ENCODE measurements around the gene PRLR. TPM values are rescaled to one million over a fixed set of nuclear protein-coding genes. Genes with fewer than 3 reads are reported as not detected.

The PRLR gene
- total and polyA plus RNA-seq, 9 of the 15 experiments (the other 6 are each of a cell fraction or from before 2014, with no cell fraction given): 0.02 TPM; not detected in 8

DNA sequence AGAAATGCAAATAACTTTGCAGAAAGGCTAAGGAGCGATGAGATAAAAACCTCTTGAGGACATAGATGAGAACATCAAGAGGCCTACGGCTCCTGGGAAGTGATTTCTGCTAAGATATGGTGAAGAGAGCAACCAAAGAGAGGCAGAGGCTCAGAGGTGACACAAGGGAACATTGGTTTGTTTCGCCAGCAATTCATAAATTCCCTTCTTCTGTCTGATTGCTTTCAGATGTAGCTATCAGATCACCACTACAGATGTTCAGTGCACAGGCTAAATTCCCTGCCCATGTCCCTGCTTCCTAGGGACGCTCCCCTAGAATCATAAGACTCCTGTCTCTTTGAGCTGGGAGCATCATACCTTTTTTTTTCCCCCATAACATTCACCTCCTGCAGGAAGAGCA is 193.8 kb downstream of the PRLR start:
- BruUV-seq (replicated peaks): no TSS peak
- Histone ChIP-seq H3K27me3 (ENCODE audit: control insufficient read depth in 2 of 2, insufficient read depth in 2 of 2, low read length in 2 of 2) (peaks cover 10 to 27% of the 10 kb centered on the region in 2 experiments; a peak in 4 of 5 replicates), H3K4me2 (ENCODE audit: insufficient read depth, low read length) (no peak overlapping the region), H3K4me1 (replicated peaks in 1 of 2; ENCODE audit: control insufficient read depth in 2 of 2, insufficient read depth in 2 of 2, low read length in 2 of 2) (no peaks in the 10 kb centered on the region), H3K9me1 (ENCODE audit: control insufficient read depth, insufficient read depth, low read length) (no peaks in the 10 kb centered on the region), H3K9ac (ENCODE audit: insufficient read depth in 1 of 2, low read depth in 2 of 2, low read length in 2 of 2) (no peak overlapping the region), H3K79me2 (ENCODE audit: control insufficient read depth, insufficient read depth, low read length) (no peaks in the 10 kb centered on the region), H4K20me1 (replicated peaks; ENCODE audit: control insufficient read depth, insufficient read depth, low read length) (no peaks in the 10 kb centered on the region), H3K27ac (ENCODE audit: extremely low read depth, low read depth, low read length) (no peak overlapping the region), H2AFZ (ENCODE audit: low read depth, low read length) (no peak overlapping the region), H3K9me3 (replicated peaks; ENCODE audit: control insufficient read depth, insufficient read depth, low read depth, low read length) (no peaks in the 10 kb centered on the region), H3K4me3 (no peak overlapping the region), H3K36me3 (ENCODE audit: control insufficient read depth, insufficient read depth, low read length) (no peaks in the 10 kb centered on the region)
- in situ Hi-C loops (cut with MboI) (no loop called here), intact Hi-C loops (cut with micrococcal nuclease) (no loop called here)
- ATAC-seq (no peak), FAIRE-seq (no peak), DNase-seq (ENCODE audit: extremely low read depth in 1 of 4, low spot score in 3 of 4) (no peak)
- no peak for TF ChIP-seq DDX20 (tag; IDR thresholded peaks at IDR 0.05; ENCODE audit: low read depth)
- no peak for TF ChIP-seq RNF2 (IDR thresholded peaks at IDR 0.05)
- TF ChIP-seq ZNF77 (CRISPR knock-in tag; IDR thresholded peaks at IDR 0.05): no peak
- no peak for TF ChIP-seq USF1 (CRISPR knock-in tag; IDR thresholded peaks at IDR 0.05)
- TF ChIP-seq ZNF41 (CRISPR knock-in tag; conservative IDR thresholded peaks at IDR 0.05): no peak
- TF ChIP-seq, protein P1, sequence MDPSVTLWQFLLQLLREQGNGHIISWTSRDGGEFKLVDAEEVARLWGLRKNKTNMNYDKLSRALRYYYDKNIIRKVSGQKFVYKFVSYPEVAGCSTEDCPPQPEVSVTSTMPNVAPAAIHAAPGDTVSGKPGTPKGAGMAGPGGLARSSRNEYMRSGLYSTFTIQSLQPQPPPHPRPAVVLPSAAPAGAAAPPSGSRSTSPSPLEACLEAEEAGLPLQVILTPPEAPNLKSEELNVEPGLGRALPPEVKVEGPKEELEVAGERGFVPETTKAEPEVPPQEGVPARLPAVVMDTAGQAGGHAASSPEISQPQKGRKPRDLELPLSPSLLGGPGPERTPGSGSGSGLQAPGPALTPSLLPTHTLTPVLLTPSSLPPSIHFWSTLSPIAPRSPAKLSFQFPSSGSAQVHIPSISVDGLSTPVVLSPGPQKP (CRISPR knock-in tag; IDR thresholded peaks at IDR 0.05): no peak
- TF ChIP-seq C11orf30 (IDR thresholded peaks at IDR 0.05; ENCODE audit: low read depth): no peak
- no peak for TF ChIP-seq HNRNPK (IDR thresholded peaks at IDR 0.05; ENCODE audit: low read depth, low read length, poor library complexity, severe bottlenecking)
- TF ChIP-seq, protein P2, sequence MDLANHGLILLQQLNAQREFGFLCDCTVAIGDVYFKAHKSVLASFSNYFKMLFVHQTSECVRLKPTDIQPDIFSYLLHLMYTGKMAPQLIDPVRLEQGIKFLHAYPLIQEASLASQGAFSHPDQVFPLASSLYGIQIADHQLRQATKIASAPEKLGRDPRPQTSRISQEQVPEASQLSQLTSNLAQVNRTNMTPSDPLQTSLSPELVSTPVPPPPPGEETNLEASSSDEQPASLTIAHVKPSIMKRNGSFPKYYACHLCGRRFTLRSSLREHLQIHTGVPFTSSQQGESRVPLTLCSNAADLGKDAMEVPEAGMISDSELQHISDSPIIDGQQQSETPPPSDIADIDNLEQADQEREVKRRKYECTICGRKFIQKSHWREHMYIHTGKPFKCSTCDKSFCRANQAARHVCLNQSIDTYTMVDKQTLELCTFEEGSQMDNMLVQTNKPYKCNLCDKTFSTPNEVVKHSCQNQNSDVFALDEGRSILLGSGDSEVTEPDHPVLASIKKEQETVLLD (IDR thresholded peaks at IDR 0.05): no peak
- no peak for TF ChIP-seq MEF2D (tag; conservative IDR thresholded peaks at IDR 0.05; ENCODE audit: low read depth)
- no peak for TF ChIP-seq NFATC3 (IDR thresholded peaks at IDR 0.05)
- no peak for TF ChIP-seq ZBTB43 (CRISPR knock-in tag; IDR thresholded peaks at IDR 0.05)
- no peak for TF ChIP-seq ZNF217 (CRISPR knock-in tag; IDR thresholded peaks at IDR 0.05)
- TF ChIP-seq FOXA3 (CRISPR knock-in tag; conservative IDR thresholded peaks at IDR 0.05 in 1 of 2, IDR thresholded peaks at IDR 0.05 in 1 of 2): no peak
- TF ChIP-seq GABPA (tag; conservative IDR thresholded peaks at IDR 0.05; ENCODE audit: low read depth): no peak
- TF ChIP-seq ZNF263 (CRISPR knock-in tag; IDR thresholded peaks at IDR 0.05; ENCODE audit: borderline replicate concordance): no peak
- TF ChIP-seq, protein P3, sequence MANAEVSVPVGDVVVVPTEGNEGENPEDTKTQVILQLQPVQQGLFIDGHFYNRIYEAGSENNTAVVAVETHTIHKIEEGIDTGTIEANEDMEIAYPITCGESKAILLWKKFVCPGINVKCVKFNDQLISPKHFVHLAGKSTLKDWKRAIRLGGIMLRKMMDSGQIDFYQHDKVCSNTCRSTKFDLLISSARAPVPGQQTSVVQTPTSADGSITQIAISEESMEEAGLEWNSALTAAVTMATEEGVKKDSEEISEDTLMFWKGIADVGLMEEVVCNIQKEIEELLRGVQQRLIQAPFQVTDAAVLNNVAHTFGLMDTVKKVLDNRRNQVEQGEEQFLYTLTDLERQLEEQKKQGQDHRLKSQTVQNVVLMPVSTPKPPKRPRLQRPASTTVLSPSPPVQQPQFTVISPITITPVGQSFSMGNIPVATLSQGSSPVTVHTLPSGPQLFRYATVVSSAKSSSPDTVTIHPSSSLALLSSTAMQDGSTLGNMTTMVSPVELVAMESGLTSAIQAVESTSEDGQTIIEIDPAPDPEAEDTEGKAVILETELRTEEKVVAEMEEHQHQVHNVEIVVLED (CRISPR knock-in tag; IDR thresholded peaks at IDR 0.05): no peak
- no peak for TF ChIP-seq NFYB (IDR thresholded peaks at IDR 0.05; ENCODE audit: extremely low read depth, insufficient read length)
- TF ChIP-seq SMAD4 (CRISPR knock-in tag; conservative IDR thresholded peaks at IDR 0.05): no peak
- CTCF ChIA-PET (ENCODE audit: low intra/inter-chr PET ratio): no interaction called here
- 1% methylated on average over 4 of the region's 4 CpGs for WGBS (ENCODE audit: insufficient coverage, low coverage, missing lambda C conversion rate)
- POLR2A ChIA-PET: no interaction called here

All from K562 (cell line).